HG03039 (cell line): ENCODE data around the gene WWTR1.

Source experiments
- ATAC-seq: cut with Tn5 transposase; IDR thresholded peaks from one replicate; pipeline ENCODE4 v1.9.1; 2021; ENCODE audit warnings: mild to moderate bottlenecking, moderate library complexity; ENCODE audit not compliant: unreplicated experiment

Gene WWTR1

GRCh38 chr3:149655826-149656574 is 1.8 kb downstream of the WWTR1 start:
- ATAC-seq: no peak

DNA sequence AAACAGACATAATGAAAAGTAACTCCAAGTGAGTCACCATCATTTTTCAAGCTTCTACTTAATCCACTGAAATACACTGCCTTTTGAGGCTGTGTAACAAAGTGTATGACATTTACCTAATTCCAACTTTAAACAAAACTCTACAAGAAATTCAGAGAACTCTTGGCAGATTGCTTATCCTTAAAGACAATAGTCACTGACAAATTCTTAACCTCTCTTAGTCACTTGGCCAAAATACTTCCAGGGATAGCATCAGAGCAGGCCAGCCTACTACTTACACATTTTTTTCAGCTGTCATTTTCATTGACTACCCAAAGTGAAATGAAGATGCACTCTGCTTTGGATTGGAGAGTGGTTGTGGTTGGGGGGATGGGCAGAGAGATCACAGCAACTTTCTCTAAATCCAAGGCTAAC is 3.6 kb downstream of the WWTR1 start:
- no peak for ATAC-seq

DNA sequence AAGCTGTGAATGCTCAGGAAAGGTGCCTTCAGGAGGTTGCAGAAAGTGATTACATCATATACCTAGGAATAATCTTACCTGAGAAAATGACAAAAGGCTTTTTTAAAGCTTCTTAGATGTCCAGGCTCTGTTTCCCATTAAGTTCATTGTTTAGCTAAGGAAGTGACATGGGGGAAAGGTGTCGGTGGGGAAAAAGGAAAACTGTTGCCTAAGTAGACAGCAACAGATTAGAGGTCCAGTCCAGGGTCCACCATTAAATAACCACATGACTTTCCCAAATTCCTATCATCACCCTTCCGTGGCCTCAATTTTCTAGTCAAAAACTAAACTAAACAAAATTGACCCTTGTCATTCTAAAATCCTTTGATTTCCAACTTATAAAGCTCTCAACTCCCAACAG is 4.3 kb downstream of the WWTR1 start:
- ATAC-seq: no peak

DNA sequence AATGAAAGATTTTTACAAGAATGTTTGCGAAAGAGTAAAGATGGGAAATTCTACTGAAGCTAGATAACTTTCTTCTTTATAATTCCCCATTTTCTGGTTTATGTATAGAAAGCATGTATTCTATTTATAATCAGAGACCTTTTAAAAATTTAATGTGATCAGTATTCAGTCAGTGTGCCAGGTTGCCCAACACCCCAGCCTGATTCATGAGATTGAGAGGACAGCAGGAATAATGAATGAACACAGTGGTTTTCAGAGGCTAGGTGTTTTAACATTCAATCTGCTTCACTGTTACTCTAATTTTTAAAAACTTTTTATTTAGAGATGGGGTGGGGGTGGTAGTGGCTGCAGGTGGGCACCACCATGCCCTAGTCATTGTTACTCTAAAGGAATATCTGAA is 4.7 kb downstream of the WWTR1 start:
- ATAC-seq: no peak

- no peak for ATAC-seq
Observed at GRCh38 chr3:149650828-149651227, 7.0 kb downstream of the WWTR1 start.

DNA sequence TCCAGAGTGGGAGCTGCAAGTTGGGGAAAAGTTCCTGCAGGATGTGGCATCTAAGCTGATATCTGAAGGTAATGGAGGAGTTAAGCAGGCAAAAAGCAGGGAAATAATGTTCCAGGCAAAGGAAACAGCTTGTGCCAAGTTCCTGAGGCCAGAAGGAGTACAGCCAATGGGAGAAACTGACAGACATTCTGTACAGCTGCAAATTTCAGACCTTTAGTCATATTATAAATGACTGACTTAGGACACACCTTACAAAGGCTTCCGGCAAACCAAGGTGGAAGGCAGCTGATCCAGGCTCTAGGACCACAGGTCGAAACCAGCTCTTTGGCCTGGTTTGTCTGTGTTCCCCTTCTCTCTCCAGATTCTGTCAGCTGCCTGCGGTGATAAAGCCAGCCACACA is 9.3 kb downstream of the WWTR1 start:
- no peak for ATAC-seq

DNA sequence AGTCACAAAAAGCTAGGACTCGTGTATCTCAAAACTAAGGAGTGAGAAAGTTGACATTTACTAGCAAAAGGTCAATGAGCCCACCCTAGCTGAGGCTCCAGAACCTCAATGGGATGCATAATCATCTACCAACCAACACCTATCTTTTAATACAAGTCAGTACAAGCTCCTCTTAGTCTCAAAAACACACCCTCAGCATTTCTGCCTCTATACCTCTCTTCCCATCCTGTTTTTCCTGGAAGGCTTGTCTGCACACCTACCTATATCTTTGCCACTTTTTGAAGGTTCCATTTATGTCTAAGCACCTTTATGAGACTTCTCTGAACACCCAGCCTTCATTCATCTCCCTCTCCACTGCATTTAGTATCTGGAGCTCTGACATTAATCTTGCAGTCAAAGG is 10.0 kb downstream of the WWTR1 start:
- no peak for ATAC-seq

GRCh38 chr3:149647285-149647684 is 10.5 kb downstream of the WWTR1 start:
- no peak for ATAC-seq

GRCh38 chr3:149646181-149646766 is 11.6 kb downstream of the WWTR1 start:
- ATAC-seq: no peak

DNA sequence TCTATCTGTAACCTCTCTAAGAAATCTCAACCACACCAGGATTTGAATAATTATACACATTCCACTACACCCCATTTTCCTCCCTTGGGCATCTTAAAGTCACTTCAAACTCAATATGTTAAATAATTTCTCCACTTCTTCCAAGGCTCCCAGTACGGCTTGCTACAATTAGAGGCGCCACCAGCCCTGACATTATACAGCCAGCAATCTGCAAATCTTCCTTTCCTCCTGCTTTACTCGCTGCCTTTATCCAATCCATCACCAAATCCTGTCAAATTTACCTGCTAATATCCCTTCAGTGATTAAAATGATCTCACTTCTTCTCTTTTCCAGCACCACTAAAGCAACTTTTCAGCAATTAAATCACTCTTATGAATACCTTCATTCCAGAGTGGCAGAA is 13.9 kb downstream of the WWTR1 start:
- ATAC-seq: no peak

DNA sequence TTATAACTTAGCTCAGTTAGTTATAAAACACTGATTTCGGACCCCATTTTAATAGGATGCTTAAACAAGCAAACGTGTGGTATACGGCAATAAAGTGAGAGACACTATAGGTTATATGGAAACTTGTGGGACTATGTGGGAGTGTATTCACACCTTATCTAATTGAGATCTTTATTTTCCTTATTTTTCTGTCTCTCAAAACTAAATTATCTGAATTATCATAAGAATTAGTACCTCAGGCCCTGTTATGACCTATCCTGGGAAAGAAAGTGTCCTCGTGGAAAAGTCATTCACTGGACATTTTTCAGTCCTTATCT is 14.4 kb downstream of the WWTR1 start:
- no peak for ATAC-seq

GRCh38 chr3:149640976-149641728 is 16.7 kb downstream of the WWTR1 start:
- no peak for ATAC-seq

DNA sequence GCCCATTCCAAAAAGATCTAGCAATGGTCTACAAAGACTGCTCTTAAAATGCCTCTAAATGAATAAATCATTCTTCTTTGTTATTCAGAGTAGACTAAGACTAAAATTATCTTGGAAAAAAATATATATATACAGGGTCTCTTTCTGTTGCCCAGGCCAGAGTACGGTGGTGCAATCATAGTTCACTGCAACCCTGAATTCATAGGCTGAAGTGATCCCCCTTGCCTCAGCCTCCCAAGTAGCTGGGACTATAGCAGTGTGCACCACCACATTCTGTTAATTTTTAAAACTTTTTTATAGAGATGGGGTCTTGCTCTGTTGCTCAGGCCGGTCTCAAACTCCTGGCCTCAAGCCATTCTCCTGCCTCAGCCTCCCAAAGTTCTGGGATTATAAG is 18.7 kb downstream of the WWTR1 start:
- no peak for ATAC-seq

GRCh38 chr3:149638228-149639092 is 19.4 kb downstream of the WWTR1 start:
- no peak for ATAC-seq

DNA sequence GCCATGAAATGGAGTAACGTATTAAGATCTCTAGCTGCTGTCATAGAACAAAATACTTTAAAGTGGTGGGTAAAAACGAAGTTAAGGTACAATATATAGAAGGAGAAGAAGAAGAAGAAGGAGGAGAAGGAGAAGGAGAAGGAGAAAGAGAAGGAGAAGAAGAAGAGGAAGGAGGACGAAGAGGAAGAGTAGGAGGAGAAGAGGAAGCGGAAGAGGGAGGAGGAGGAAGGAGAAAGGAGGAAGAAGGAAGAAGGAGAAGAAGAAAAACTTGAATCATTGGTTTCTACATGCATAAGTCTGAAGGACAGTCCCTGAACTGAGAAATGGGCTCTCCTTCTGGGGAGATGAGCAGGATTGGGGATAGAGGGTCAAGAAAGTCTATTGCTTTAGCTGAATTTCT is 22.4 kb downstream of the WWTR1 start:
- ATAC-seq: no peak

GRCh38 chr3:149634573-149634972 is 23.3 kb downstream of the WWTR1 start:
- no peak for ATAC-seq

GRCh38 chr3:149634072-149634471 is 23.8 kb downstream of the WWTR1 start:
- ATAC-seq: no peak

GRCh38 chr3:149632225-149632624 is 25.6 kb downstream of the WWTR1 start:
- ATAC-seq: no peak

GRCh38 chr3:149630806-149631205 is 27.0 kb downstream of the WWTR1 start:
- no peak for ATAC-seq

DNA sequence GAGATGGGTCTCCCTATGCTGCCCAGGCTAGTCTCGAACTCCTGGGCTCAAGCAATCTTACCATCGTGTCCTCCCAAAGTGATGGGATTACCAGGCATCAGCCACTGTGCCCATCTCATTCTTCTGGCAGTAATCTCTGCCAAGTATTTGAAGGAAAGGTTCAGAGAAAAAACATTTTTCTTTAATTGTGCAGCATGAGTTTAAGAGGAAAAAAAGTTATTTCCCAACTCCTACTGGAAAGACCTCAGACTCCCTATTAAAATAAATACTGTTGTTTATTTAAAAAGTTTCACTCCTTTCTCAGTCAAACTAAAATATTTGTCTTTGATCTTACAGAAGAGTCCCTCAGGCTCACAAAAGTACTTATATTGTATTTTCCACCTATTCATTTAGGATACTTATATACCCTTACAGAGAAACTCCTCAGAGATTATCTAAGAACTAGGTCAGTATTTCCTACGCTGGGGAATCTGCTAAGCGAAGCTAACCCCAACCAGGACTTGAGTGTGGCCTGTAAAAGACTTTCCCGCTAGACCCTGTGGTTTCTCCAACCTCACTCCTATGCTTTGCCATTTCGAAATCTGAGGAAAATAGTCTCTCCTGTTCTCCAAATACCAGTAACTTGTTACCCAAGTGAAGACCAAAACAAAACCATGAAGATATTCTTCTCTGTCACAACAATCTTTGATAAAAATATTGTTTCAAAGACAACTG is 28.7 kb downstream of the WWTR1 start:
- no peak for ATAC-seq

- no peak for ATAC-seq
Observed at GRCh38 chr3:149626671-149627070, 31.2 kb downstream of the WWTR1 start.
